GM18873 (cell line): ENCODE data around the gene AMDHD1.
A peak's percentile ranks its signal among the peaks of the same experiment; 100 is the strongest.

Experiments used
- ATAC-seq: cut with Tn5 transposase; IDR thresholded peaks from one replicate; pipeline ENCODE4 v1.9.1; 2021; ENCODE audit warnings: mild to moderate bottlenecking, moderate library complexity, moderate number of reproducible peaks; ENCODE audit not compliant: unreplicated experiment, low FRiP score

Gene AMDHD1, protein sequence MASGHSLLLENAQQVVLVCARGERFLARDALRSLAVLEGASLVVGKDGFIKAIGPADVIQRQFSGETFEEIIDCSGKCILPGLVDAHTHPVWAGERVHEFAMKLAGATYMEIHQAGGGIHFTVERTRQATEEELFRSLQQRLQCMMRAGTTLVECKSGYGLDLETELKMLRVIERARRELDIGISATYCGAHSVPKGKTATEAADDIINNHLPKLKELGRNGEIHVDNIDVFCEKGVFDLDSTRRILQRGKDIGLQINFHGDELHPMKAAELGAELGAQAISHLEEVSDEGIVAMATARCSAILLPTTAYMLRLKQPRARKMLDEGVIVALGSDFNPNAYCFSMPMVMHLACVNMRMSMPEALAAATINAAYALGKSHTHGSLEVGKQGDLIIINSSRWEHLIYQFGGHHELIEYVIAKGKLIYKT

DNA sequence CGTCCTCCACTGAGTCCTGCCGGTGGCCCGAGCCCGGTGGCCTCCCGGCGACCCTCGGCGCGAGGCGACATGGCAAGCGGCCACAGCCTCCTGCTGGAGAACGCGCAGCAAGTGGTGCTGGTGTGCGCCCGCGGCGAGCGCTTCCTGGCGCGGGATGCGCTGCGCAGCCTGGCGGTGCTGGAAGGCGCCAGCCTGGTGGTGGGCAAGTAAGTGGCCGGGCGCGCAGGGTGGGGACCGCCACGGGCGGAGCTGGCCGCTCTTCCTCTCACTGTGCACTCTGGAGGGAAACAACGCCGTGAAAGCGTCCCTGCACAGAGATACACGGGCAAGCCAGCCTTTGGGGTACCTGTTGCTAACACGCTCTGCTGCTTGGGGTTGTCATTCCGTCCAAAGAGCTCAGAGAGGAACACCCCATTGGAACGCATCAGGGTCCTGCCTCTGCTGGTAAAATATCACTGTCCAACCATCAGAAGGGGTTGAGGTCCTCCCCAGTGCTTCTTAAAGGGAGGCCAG, at the start of gene AMDHD1:
TSS of gene AMDHD1 (plus strand) at position 2 of the 513 bp plus-strand sequence. CDS start at position 70, 68 bp downstream.
- ATAC-seq, result peak; percentile 48

DNA sequence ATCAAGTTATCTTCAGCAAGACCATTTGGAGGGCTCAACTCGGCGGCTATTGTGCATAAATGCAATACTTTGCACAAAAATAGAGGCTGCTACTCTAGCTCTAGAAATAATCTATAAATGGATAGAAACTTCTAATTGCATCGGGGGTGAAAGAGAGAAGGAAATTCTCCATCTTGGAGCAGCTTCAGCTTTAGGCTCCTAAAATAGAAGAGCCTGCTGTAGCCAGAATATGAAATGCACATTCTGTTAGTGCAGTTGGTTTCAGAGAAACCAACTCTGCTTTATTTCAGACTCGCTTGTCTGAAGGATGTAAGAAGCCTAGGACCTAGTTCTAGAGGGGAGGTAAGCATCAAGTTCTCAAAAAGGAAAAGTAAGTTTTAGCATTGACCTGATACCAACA, 46.3 kb upstream of the AMDHD1 start:
- ATAC-seq, result no peak

DNA sequence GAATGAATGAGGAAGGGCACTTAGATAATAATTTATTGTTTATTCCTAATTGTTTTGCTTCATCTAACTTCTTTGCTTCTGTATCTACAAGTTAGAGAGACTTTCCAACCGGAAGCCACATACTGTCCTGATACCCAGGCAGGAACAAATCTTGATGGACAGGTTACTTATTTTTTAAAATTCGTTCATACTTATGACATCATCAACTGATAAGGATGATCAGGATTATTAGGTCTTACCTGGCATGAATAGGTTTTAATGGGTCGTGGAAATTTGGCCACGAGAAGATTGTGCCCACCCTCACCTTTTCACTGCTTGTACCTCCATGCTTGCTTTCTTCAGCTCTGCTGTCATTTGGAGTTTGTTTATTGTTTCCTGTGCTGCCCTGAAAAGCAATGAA, 45.0 kb upstream of the AMDHD1 start:
- ATAC-seq, result no peak

DNA sequence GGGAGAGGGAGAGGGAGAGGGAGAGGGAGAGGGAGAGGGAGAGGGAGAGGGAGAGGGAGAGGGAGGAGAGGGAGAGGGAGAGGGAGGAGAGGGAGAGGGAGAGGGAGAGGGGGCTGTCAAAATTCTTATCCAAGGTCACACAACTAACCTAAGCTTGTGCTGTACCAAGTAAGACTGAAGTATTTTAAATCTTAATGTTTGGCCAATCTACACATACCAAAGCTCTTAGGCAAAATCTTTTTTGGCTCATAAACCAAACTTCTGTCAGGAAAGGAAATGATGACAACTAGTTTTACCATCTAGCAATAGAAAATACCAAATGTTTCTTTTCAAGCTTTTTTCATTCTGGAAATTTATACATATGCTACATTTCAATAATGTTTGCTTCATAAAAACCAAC, 34.6 kb upstream of the AMDHD1 start:
- ATAC-seq, result no peak

DNA sequence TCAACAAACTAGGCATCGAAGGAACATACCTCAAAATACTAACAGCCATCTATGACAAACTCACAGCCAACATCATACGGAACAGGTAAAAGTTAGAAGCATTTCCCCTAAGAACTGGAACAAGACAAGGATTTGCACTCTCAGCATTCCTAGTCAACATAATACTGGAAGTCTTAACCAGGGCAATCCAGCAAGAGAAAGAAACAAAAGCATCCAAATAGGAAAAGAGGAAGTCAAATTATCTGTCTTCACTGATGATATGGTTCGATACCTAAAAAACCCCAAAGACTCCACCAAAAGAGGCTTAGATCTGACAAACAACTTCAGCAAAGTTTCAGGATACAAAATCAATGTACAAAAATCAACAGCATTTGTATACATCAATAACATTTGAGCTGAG, 33.3 kb upstream of the AMDHD1 start:
- ATAC-seq, result no peak

DNA sequence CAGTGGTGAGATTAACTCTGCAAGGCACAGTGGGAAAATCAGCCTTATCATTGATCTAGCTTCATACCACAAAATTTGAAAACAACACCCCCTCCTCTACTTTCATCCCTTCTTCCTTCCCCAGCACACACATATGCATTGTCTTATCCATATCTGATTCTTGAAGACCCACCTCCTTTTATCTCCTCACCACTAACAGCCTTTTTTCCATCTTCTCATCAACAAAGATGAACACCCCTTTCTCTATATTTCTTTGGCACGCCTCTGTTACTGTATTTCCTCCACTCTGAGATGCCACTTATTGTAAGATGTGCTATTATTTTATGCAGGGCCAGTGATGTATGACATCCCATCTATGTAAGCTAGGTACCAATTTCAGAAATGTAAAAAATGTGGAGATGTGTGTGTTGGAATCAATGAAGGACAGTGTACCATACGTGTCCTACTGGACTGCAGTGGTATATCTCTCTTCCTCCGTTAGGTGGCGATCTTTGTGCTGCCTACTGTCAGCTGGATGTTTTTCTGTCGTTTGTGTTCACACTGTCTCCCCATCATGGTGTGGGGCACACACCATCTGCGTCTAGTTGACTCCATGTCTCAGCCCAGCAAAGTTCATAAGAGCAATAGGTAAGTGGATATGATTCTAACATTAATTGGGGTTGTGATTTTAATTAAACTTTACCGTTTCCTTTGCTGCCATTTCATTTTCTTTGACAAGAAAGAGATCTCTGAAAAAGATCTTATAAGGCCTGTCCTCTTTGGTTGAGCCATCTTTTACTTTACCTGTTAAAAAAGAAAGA, 24.7 kb upstream of the AMDHD1 start:
- ATAC-seq, result peak; percentile 66

DNA sequence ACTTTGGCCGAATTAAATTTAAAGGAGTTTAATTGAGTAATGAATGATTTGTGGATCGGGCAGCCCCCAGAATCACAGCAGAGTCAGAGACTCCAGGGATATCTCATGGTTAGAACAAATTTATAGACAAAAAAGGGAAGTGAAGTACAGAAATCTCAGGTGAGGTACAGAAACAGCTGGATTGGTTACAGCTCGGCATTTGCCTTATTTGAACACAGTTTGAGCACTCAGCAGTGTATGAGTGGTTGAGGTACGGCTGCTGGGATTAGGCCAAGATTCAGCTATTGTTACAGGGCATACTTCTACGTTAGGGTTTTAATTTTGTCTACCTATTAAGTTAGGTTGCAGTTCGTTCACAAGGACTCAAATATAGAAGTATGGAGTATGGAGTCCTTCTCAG, 24.0 kb upstream of the AMDHD1 start:
- ATAC-seq, result no peak

DNA sequence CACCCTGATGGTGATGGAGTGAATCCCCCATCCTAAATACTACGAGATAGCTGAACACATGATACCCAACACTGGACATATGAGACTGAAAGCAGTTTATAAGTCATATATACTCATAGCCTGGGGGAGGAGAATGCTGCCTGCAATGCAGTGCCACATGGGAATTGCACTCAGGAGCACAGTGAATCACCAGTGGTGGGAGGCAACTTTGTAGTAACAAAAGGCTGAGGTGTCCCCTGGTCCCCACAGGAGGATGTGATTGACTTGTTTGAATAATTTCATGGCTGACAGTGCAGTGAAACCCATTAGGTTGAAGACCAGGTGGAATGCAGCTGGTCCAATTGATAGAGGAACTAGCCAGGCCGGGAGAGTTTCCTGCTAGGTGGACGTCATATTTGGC, 20.9 kb upstream of the AMDHD1 start:
- ATAC-seq, result no peak

DNA sequence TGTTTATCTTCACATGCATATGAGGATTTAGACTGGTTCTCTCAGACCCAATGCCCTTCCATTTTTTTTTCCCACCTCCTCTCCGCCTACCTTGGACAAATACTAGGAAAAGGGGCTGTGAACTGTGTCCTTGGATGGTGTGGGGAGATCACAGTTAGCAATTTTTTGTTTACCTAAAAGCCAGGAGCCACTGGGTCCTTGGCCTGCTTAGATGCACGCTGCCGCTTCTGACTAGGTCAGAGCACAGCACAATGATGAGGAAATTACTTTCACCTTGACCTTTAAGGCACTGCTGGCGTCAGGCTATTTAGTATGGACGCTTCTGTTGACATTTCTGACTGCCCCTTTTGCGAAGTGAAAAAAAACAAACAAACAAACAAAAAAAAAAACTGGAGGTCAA, 2.6 kb upstream of the AMDHD1 start:
- ATAC-seq, result no peak

DNA sequence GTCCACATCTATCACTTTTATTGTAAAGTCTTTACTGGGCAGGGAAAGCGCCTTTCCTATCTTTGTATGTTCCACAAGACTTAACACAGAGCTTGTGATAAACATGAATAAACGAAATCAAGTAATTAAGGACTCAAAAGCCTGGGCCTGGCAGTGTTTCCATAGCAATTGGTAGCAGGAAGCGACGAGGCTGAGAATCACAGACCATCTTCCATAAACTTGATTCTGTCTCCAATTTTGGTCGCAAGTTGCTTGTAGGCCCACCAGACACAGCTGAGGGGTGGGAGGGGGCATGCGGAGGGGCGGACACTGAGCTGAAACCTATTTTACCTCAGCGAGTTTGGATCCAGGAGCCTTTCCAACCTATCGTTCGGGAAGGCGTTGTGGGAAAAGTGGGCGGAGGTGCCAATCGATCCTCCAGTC, 1.0 kb upstream of the AMDHD1 start:
- no peak for ATAC-seq

DNA sequence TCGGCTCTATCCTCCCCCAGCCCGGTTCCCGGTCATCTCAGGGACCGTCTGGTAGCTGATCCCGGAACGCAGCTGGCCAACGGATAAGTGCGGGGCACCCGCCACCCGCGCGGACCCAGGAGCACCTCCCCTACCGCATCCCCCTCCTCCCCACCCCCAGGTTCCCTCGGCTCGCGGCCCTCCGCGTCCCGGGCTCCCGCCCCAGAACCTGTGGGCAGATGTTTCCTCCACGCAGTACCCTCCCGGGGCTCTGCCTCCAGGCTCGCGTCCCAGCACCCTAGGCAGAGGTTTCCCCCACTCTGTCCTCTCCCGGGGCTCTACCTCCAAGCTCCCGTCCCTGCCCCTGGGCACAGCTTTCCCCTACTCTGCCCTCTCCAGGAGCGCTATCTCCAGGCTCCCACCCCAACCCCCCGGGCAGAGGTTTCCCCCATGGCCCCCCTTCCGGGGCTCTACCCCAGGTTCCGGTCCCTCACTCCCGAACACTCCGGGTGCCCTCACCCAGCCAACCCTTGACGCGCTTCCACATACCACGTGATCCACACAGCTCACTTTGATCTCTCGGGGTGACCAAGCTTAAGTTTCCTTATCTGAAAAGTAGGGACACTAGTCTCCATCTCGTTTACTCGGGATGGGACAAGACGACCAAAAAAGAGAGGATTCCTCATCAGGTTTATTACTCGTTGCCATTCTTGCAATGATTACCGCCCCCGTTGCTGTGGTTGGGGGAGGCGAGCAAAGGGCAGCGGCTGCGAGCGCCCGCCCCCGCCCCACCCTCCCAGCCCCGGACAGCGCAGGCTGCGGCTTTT, 404 bp upstream of the AMDHD1 start, which contains the start of gene CCDC38:
TSS of gene CCDC38 (minus strand) at position 91 of the 806 bp plus-strand sequence. CDS start 6,105 bp downstream, outside the sequence.
- peak; percentile 95 for ATAC-seq

DNA sequence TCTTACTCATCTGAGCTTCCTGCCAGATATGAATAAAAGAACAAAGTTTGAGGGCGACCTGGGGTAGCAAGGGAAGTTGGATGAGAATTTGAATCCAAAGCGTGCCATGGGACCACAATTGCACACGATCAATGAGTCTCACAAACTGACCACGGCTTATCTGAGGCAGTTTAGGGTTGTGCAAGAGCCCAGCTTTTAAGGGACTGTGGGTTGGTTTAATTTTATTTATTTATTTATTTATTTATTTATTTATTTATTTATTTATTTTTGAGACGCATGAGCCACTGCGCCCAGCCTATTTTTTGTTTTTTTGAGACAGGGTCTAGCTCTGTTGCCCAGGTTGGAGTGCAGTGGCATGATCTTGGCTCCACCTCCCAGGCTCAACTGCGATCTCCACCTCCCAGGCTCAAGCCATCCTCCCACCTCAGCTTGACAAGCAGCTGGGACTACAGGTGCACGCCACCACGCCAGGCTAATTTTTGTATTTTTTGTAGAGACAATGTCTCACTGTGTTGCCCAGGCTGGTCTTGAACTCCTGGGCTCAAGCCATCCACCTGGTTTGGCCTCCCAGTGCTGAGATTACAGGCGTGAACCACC, 1.1 kb downstream of the AMDHD1 start:
- ATAC-seq, result no peak

DNA sequence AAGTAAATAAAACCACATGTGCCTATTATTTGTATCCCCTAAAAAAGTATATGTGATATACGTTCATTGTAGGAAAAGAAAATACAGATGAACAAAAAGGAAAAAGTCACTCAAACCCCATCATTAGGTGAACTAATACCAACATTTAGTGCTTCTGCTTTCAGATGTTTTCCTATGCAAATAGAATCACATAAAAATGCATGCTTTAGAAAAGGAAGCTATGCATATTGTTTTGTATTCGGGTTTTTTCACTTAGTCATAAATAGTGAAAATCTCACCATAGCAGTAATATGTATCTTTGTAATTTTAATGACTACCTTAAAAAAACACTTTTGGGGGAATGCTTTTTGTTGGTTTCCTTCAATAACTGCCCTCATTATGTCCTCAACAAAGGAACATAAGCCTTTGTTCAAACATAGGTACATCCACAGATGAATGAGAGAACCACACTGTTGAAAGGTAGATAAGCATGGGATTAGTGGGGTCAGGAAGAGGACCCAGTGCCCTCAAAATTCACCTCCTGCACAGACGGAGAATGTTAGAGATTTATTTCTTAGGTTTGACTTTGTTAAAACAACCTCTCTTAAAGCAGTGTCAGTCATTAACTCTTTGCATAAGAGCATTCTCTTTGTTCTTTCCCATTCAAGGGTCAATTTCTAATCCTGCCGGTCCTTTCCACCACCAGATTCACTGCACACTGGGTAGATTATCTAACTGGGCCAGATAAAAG, 6.5 kb downstream of the AMDHD1 start:
- ATAC-seq, result no peak

DNA sequence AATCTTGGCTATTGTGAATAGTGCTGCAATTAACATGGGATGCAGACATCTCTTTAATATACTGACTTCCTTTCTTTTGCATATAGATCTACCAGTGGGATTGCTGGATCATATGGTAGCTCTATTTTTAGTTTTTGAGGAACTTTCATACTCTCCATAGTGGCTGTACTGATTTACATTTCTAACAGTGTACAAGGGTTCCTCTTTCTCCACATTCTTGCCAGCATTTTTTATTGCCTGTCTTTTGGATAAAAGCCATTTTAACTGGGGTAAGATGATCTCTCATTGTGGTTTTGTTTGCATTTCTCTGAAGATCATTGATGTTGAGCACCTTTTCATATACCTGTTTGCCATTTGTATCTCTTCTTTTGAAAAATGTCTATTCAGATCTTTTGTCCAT, 8.4 kb downstream of the AMDHD1 start:
- ATAC-seq, result no peak

DNA sequence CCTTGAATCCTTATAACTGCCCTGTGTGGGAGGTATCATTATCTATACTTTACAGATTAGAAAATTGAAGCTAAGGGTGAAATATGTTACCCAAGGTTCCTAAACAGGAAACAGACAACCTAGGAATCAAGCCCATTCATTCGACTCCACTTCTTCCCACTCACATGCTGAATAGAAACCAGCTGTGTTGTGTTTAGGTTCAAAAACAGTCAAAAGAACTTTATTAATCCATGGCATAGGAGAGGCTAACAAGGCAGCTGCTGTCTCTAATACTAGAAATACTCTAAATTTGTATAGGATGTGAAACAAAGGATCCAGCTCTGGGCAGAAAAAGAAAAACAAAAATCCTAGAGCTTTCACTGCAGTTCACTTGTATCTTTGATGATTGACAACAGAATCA, 9.9 kb downstream of the AMDHD1 start:
- no peak for ATAC-seq

DNA sequence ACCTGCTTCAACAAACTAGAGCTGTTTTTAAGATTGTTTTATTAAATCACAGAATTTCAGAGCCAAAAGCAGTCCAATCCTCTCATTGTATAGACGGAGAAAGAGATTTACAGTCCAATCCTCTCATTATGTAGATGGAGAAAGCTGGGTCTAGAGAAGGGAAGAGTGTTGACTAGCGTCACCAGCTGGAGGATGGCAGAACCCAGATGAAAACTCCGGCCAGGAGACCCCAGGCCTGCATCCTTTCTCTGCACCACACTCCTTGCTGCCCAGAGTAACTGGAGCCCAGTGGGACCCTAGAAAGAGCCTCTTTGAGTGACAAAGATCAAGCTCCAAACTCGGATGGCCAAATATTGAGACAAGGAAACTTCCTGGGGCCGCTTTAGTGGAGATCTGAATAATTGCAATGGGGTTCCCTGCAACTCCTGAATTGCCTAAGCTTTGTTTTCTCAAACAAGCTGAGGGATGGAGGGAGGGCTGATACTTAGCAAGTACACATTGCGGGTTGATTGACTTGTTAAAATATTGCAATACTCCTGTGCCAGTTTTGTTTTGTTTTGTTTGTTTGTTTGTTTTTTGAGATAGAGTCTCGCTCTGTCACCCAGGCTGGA, 12.5 kb downstream of the AMDHD1 start:
- no peak for ATAC-seq

DNA sequence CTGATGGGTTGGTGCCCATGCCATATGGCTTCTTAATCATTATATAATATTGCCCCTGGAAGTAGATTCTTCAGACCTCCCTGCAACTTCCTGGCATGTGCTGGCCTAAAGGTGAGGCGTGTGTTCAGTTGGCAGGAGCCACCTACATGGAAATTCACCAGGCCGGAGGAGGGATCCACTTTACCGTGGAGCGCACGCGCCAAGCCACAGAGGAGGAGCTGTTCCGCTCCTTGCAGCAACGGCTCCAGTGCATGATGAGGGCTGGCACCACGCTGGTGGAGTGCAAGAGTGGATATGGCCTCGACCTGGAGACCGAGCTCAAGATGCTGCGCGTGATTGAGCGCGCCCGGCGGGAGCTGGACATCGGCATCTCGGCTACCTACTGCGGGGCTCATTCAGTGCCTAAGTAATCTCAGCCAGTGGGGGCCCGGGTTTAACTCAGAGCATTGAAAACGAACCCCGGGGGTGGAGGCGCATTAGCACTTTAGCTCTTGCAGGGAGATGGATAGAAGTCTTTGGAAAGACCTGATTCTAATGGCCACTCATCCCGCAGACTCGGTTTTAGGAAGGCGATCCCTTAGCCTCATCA, 13.5 kb downstream of the AMDHD1 start:
- no peak for ATAC-seq

DNA sequence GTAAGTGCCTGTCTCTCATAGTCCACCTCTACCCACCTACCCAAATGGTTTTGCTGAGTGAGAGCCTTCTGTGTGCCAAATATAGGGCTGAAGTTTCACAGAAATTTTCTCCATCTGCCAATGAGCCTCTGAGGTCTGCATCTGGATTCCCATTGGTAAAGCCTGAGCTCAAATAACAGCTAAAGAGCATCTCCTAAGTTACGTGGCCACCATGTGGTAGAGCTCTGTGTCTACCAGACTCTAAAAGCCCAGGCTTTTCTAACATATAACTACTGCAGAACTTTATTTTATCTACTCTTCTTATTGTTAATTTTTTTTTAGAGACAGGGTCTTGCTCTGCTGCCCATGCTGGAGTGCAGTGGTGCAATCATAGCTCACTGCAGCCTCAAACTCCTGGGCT, 16.0 kb downstream of the AMDHD1 start:
- ATAC-seq, result no peak

DNA sequence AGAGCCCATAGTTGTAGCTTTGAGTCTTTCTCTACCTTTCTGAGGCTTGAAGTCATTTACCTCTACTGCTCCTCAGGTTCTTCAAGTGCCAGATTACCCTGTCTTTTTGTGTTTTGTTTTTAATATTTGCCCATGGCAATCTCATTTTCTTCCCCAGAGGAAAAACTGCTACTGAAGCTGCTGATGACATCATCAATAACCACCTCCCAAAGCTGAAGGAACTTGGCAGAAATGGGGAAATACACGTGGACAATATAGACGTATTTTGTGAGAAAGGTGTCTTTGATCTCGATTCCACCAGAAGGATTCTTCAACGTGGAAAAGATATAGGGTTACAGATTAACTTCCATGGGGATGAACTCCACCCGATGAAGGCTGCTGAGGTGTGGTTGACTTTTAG, 17.1 kb downstream of the AMDHD1 start:
- no peak for ATAC-seq
